ENCODE results near the gene NFYC. TPM values are rescaled to one million over a fixed set of nuclear protein-coding genes. Genes with fewer than 3 reads are reported as not detected.

The NFYC gene
- polyA plus RNA-seq, 1 donor = 66.0 TPM

DNA sequence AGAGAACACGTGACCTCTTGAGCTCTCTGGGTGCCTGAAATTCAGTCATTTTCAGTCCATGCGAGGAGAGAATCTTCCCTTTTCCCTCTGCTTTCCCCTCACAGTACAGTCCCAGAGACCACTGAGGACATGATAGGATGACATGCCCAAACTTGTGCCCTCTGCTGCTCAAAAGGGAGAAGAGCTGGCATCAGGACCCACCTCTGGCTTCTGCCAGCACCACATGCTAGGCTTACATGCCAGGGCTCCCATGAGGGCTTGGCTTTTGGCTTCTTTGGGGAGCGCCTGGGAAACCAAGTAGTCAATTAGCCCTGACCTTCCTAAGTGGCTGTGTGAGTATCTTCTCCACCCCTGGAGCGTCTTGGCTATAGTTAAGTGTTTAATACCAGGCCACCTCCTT, 78.3 kb downstream of the NFYC start:
- DNase-seq = no peak
- no peaks in the 10 kb centered on the region for H3K27me3 ChIP-seq (ENCODE audit: control insufficient read depth, insufficient read depth, low read length)
- no CpG with 5 or more reads among the region's 4 CpGs for WGBS (ENCODE audit: insufficient coverage, low lambda C conversion rate)
- H3K9me3 ChIP-seq (ENCODE audit: control insufficient read depth, low read depth, low read length) = no peaks in the 10 kb centered on the region
- peaks cover 73% of the 10 kb centered on the region for H3K36me3 ChIP-seq (ENCODE audit: control insufficient read depth, insufficient read depth, low read length)
- no peak overlapping the region for H3K4me3 ChIP-seq (ENCODE audit: low read length)
- H3K4me1 ChIP-seq (ENCODE audit: control insufficient read depth, insufficient read depth, low read length) = peaks cover 8% of the 10 kb centered on the region
- H3K27ac ChIP-seq (ENCODE audit: low read length) = no peak overlapping the region

DNA sequence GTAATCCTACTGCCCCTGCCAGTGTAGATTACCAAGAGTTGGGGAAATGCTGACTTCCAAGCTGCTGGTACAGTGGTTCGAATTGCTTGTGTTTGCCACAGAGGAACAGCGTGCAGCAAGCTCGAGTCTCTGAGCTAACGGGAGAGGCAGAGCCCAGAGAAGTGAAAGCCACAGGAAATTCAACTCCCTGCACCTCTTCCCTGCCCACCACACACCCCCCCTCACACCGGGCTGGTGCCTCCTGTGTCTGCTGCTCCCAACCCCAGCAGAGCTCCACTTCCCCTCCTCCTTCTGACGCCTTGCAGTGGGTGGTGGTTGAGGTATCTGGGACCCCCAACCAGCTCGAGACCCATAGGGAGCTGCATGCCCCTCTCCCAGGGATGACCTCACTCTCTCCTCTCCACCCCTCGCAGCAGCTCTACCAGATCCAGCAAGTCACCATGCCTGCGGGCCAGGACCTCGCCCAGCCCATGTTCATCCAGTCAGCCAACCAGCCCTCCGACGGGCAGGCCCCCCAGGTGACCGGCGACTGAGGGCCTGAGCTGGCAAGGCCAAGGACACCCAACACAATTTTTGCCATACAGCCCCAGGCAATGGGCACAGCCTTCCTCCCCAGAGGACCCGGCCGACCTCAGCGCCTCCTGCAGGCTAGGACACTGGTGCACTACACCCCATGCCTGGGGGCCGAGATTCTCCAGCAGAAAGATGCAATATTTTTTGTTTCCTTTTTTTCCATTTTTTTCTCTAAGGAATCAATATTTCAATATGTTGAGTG, 79.0 kb downstream of the NFYC start:
- DNase-seq = no peak
- H3K9me3 ChIP-seq (ENCODE audit: control insufficient read depth, low read depth, low read length) = no peaks in the 10 kb centered on the region
- no CpG with 5 or more reads among the region's 18 CpGs for WGBS (ENCODE audit: insufficient coverage, low lambda C conversion rate)
- H3K27ac ChIP-seq (ENCODE audit: low read length) = no peak overlapping the region
- H3K4me3 ChIP-seq (ENCODE audit: low read length) = no peak overlapping the region
- H3K4me1 ChIP-seq (ENCODE audit: control insufficient read depth, insufficient read depth, low read length) = peaks cover 8% of the 10 kb centered on the region
- peaks cover 67% of the 10 kb centered on the region for H3K36me3 ChIP-seq (ENCODE audit: control insufficient read depth, insufficient read depth, low read length)
- H3K27me3 ChIP-seq (ENCODE audit: control insufficient read depth, insufficient read depth, low read length) = no peaks in the 10 kb centered on the region

DNA sequence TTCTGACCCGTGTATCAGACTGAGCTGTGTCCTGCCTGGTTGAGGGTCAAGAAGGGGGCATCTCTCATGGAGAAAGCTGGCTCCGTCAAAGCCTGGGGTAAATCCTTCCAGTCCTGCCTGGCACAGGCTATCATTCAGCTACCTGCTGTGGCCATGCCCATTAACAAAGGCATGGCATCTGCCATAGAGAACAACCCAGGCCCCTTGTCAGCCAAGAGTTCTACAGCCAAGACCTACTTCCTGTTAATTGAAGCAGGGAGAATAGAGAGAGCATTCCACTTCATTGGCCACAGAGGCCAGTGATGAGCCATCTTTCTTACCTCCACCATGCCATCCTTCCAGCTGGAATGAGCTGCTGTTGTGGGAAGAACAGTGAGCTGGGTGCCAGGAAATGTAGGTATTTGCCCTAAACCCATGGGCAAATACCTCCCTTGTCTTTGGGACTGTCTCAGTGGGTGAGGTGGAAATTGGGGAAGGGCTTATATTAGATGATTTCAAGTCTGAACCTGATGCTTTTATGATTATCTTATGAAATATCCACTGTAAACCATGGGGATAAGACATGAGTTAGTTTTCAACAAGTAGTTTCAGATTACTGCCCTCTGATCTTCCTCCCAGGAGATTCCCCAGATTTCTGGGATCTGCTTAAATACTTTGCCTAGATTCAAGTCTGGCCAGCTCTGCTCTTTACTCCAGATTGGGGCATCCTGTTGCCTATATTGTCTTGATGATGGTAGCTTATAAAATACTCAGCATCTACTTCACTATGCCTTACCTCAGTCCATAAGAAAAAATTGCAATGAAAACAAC, 80.8 kb downstream of the NFYC start:
- Histone ChIP-seq H3K4me3 (ENCODE audit: low read length) (no peak overlapping the region), H3K36me3 (ENCODE audit: control insufficient read depth, insufficient read depth, low read length) (peaks cover 55% of the 10 kb centered on the region), H3K4me1 (ENCODE audit: control insufficient read depth, insufficient read depth, low read length) (peaks cover 8% of the 10 kb centered on the region), H3K9me3 (ENCODE audit: control insufficient read depth, low read depth, low read length) (peaks cover 7% of the 10 kb centered on the region), H3K27ac (ENCODE audit: low read length) (no peak overlapping the region), H3K27me3 (ENCODE audit: control insufficient read depth, insufficient read depth, low read length) (no peaks in the 10 kb centered on the region)
- WGBS (ENCODE audit: insufficient coverage, low lambda C conversion rate) = no CpG with 5 or more reads among the region's 2 CpGs
- no peak for DNase-seq

DNA sequence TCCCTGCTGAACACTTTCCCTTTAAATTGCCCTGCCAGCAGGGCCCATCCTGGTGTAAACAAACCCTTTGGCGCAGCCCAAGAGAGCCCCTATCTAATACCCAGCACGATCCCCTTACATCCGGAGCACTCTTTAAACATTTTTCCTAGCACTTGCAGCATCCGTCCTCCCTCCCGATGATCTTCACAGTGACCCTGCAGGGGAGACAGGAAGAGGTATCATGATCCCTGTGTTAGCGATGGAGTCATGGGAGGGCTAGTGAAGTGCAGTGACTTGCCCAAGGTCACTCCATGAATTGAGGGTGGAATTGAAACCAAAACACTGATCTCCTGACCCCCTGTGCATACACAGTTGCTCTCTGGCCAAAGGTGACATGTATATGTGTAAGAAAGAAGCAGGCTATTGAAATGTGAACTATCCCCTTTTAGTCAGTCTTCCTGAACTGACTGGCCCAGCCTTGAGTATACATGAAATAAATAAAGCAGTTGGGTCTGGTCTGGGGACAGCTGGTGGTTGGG, 82.3 kb downstream of the NFYC start:
- H3K27me3 ChIP-seq (ENCODE audit: control insufficient read depth, insufficient read depth, low read length) = no peaks in the 10 kb centered on the region
- H3K4me3 ChIP-seq (ENCODE audit: low read length) = no peak overlapping the region
- peaks cover 43% of the 10 kb centered on the region for H3K36me3 ChIP-seq (ENCODE audit: control insufficient read depth, insufficient read depth, low read length)
- DNase-seq = no peak
- H3K9me3 ChIP-seq (ENCODE audit: control insufficient read depth, low read depth, low read length) = peaks cover 7% of the 10 kb centered on the region
- no peak overlapping the region for H3K27ac ChIP-seq (ENCODE audit: low read length)
- 60% methylated on average over 1 of the region's 6 CpGs for WGBS (ENCODE audit: insufficient coverage, low lambda C conversion rate)
- peaks cover 8% of the 10 kb centered on the region for H3K4me1 ChIP-seq (ENCODE audit: control insufficient read depth, insufficient read depth, low read length)

DNA sequence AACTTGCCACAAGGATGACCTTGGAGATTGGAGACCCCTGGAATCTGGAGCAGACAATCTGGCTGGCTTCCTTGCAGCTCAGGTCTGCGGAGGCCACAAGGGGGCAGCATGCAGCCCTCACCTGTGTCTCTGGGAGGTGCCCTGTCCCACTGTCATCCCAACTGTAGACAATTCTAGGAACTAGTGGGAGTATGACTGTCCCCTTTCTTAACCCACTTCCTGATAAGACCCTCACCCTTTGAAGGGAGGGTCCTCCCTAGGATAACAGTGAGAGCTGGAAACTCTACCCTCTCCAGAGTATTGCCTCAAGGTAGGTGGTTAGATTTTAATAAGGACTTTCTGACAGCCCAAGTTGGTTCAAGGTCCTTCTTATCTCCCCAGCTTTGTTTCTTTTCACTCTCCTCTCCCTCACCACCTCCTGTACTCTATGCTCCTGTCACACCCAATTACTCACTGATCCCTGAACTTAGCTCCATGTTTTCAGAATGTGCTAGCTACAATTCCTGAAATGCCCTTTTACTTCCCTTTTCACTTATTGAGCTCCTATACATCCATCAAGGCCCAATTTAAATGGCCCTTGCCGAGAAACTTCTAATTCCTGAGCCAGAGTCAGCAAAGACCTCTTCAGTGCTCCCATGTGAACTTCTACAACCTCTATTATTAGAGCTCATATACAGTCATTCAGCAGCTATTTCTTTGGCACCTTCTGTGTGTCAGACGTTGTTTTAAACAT, 82.9 kb downstream of the NFYC start:
- Histone ChIP-seq H3K27ac (ENCODE audit: low read length) (no peak overlapping the region), H3K27me3 (ENCODE audit: control insufficient read depth, insufficient read depth, low read length) (no peaks in the 10 kb centered on the region), H3K36me3 (ENCODE audit: control insufficient read depth, insufficient read depth, low read length) (peaks cover 37% of the 10 kb centered on the region), H3K4me1 (ENCODE audit: control insufficient read depth, insufficient read depth, low read length) (peaks cover 8% of the 10 kb centered on the region), H3K9me3 (ENCODE audit: control insufficient read depth, low read depth, low read length) (peaks cover 7% of the 10 kb centered on the region), H3K4me3 (ENCODE audit: low read length) (no peak overlapping the region)
- peak in 1 of 2 donors; percentile 41 for DNase-seq
- WGBS (ENCODE audit: insufficient coverage, low lambda C conversion rate) = 86% methylated on average over 1 of the region's 3 CpGs

DNA sequence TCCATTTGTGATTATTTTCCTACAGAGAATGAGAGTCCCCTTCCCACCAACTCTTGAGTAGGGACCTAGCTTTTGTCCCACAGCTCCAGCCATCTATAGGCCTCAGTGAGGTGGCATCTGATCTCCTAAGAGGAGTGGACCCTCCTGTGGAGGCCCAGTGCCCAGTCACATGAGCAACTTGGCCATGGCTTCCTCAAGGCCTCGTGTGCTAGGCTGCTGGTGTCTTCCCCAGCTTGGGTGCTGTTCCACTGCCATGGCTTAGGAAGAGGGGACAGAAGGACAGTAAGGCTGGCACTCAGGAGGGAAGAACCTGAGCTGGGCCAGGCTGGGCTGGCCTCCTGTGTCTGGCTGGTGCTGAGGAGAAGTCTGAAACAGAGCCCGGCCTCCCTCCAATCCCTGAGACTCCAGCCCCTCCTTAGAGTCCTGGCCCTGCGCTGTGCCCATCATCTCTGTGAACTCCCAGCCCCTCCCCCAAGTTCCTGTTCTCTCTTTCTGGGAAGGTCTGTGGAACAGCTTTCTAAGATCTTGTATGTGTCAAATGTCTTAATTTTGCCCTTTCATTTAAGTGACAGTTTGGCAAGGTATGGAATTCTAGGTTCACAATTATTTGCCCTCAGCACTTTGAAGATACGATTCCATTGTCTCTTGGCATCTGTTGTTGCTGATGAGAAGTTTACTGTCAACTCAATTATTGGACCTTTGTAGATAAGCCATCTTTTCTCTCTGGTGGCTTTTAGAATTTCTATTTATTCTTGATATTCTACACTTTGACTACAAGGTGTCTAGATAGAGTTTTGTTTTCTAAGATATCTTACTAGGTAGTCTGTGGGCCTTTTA, 85.0 kb downstream of the NFYC start:
- Histone ChIP-seq H3K27ac (ENCODE audit: low read length) (no peak overlapping the region), H3K9me3 (ENCODE audit: control insufficient read depth, low read depth, low read length) (peaks cover 7% of the 10 kb centered on the region), H3K36me3 (ENCODE audit: control insufficient read depth, insufficient read depth, low read length) (peaks cover 18% of the 10 kb centered on the region), H3K4me1 (ENCODE audit: control insufficient read depth, insufficient read depth, low read length) (peaks cover 8% of the 10 kb centered on the region), H3K4me3 (ENCODE audit: low read length) (no peak overlapping the region), H3K27me3 (ENCODE audit: control insufficient read depth, insufficient read depth, low read length) (no peaks in the 10 kb centered on the region)
- DNase-seq = no peak
- WGBS (ENCODE audit: insufficient coverage, low lambda C conversion rate) = no CpG with 5 or more reads among the region's 4 CpGs

- no peak overlapping the region for H3K4me3 ChIP-seq (ENCODE audit: low read length)
- peaks cover 9% of the 10 kb centered on the region for H3K27me3 ChIP-seq (ENCODE audit: control insufficient read depth, insufficient read depth, low read length)
- H3K4me1 ChIP-seq (ENCODE audit: control insufficient read depth, insufficient read depth, low read length) = peaks cover 8% of the 10 kb centered on the region
- H3K36me3 ChIP-seq (ENCODE audit: control insufficient read depth, insufficient read depth, low read length) = peaks cover 9% of the 10 kb centered on the region
- DNase-seq = no peak
- H3K27ac ChIP-seq (ENCODE audit: low read length) = no peak overlapping the region
- peaks cover 7% of the 10 kb centered on the region for H3K9me3 ChIP-seq (ENCODE audit: control insufficient read depth, low read depth, low read length)
- 100% methylated on average over 1 of the region's 2 CpGs for WGBS (ENCODE audit: insufficient coverage, low lambda C conversion rate)
Measured at GRCh38 chr1:40777224-40777970, 85.9 kb downstream of the NFYC start.

DNA sequence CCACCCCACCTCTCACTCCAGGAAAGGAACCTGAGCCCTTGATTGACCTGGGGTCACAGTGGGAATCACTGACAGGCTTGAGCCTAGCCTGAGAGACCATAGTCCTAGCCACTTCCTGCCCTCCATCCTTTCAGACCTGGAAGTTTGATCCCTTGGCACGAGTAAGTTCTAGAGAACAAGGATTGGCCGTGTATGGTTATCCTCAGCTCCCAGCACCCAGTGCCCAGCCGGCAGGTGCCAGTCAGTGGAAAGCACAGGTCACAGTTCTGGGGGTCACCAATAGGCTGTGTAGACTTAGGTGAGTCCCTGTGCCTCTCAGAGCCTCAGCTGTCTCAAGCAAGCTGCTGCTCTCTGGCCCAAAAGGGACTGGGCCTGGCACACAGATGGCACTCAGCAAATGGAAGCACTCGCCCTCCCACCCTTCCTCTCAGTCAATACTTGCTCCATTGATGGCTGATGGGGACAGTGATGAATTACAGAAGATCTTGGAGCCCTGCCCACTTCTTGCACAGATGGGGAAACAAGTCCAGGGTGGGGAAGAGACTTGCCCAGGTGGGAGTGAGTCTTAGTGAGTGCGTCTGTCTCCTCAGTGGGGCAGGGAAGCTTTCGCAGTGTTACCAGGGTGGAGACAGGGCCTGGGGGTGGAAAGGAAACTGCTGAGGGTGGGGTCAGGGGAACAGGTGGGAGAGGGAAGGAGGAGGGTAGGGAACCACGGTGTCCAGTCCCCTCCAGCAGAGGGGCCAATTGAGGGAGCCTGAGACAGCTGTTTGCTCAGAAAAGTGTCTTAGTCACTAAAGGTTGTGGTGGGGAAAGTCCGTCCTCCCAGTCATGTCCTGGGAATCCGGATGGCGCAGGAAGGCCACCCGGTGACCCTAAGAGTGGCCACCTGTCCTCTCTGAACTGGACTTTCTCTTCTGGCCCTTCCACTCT, 89.4 kb downstream of the NFYC start:
- Histone ChIP-seq H3K27me3 (ENCODE audit: control insufficient read depth, insufficient read depth, low read length) (peaks cover 34% of the 10 kb centered on the region), H3K9me3 (ENCODE audit: control insufficient read depth, low read depth, low read length) (peaks cover 7% of the 10 kb centered on the region), H3K4me1 (ENCODE audit: control insufficient read depth, insufficient read depth, low read length) (peaks cover 8% of the 10 kb centered on the region), H3K4me3 (ENCODE audit: low read length) (no peak overlapping the region), H3K36me3 (ENCODE audit: control insufficient read depth, insufficient read depth, low read length) (peaks cover 8% of the 10 kb centered on the region), H3K27ac (ENCODE audit: low read length) (no peak overlapping the region)
- WGBS (ENCODE audit: insufficient coverage, low lambda C conversion rate) = no CpG with 5 or more reads among the region's 11 CpGs
- peak in 1 of 2 donors; percentile 25 for DNase-seq

All from large intestine (tissue), 3 donors.